ENCODE results near the gene TTC21B. TPM values are rescaled to one million over a fixed set of nuclear protein-coding genes. Genes with fewer than 3 reads are reported as not detected.

The TTC21B gene
- total RNA-seq, 1 experiment from 2014 or later = 20.8 TPM

DNA sequence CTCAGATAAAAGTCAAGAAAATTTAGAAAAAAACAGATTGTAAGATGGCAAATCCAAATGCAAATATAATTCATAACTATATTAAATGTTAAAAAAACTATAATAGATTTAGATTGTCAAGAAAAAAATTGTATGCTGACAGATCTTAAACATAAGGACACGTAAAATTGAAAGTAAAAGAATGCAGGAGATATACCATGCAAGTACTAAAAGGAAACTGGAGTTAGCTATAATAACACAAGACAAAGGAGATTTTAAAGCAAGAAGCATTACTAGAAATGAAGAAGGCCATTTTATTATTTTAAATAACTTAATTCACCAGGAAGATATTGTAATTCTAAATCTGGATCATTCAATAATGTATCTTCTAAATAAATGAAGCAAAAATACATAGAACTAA lies 48.3 kb downstream of the TTC21B start:
- Mint-ChIP-seq H3K4me1 (no peaks in the 10 kb centered on the region), H3K27ac (no peak overlapping the region), H3K9me3 (no peaks in the 10 kb centered on the region), H3K4me3 (no peak overlapping the region), H3K36me3 (peaks cover 6% of the 10 kb centered on the region), H3K27me3 (ENCODE audit: low read depth) (no peaks in the 10 kb centered on the region)
- POLR2A ChIA-PET = no interaction called here
- DNase-seq (ENCODE audit: low spot score) (no peak), ATAC-seq (no peak)
- CTCF ChIA-PET = interaction anchor here (1.8 kb wide), 1 partner anchor 31 kb away, joined by 4 read pairs; no protein-coding TSS in a partner anchor
- TF ChIP-seq CBFB (CRISPR knock-in tag; IDR thresholded peaks at IDR 0.05; ENCODE audit: low read depth) = no peak

DNA sequence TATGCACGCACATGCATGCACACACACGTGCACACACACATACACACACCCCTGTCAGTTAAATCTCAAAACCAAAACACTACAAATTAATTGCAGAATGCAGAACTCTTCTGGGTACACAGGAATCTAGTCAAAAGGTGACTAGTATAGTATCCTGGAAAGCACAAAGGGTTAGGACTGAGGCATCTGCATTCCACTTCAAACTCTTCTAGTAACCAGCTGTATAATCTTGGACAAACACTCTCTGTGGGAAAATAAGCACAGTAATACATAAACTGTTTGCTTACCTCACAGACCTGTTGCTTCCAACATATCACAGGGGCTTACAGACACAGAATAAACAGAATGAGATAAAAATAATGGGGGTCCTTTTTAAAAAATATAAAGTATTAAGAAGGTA lies 49.1 kb downstream of the TTC21B start:
- ChIA-PET CTCF (interaction anchor here (1.8 kb wide), 1 partner anchor 30 kb away, joined by 4 read pairs; no protein-coding TSS in a partner anchor), POLR2A (no interaction called here)
- Mint-ChIP-seq H3K4me1 (no peaks in the 10 kb centered on the region), H3K4me3 (no peak overlapping the region), H3K27me3 (ENCODE audit: low read depth) (no peaks in the 10 kb centered on the region), H3K36me3 (peaks cover 9% of the 10 kb centered on the region), H3K27ac (no peak overlapping the region), H3K9me3 (no peaks in the 10 kb centered on the region)
- DNase-seq (ENCODE audit: low spot score) (no peak), ATAC-seq (no peak)
- TF ChIP-seq, protein P1, sequence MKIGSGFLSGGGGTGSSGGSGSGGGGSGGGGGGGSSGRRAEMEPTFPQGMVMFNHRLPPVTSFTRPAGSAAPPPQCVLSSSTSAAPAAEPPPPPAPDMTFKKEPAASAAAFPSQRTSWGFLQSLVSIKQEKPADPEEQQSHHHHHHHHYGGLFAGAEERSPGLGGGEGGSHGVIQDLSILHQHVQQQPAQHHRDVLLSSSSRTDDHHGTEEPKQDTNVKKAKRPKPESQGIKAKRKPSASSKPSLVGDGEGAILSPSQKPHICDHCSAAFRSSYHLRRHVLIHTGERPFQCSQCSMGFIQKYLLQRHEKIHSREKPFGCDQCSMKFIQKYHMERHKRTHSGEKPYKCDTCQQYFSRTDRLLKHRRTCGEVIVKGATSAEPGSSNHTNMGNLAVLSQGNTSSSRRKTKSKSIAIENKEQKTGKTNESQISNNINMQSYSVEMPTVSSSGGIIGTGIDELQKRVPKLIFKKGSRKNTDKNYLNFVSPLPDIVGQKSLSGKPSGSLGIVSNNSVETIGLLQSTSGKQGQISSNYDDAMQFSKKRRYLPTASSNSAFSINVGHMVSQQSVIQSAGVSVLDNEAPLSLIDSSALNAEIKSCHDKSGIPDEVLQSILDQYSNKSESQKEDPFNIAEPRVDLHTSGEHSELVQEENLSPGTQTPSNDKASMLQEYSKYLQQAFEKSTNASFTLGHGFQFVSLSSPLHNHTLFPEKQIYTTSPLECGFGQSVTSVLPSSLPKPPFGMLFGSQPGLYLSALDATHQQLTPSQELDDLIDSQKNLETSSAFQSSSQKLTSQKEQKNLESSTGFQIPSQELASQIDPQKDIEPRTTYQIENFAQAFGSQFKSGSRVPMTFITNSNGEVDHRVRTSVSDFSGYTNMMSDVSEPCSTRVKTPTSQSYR (CRISPR knock-in tag; IDR thresholded peaks at IDR 0.05) = no peak
- TF ChIP-seq, protein P2, sequence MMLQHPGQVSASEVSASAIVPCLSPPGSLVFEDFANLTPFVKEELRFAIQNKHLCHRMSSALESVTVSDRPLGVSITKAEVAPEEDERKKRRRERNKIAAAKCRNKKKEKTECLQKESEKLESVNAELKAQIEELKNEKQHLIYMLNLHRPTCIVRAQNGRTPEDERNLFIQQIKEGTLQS (CRISPR knock-in tag; conservative IDR thresholded peaks at IDR 0.05) = no peak
- TF ChIP-seq ZNF317 (CRISPR knock-in tag; IDR thresholded peaks at IDR 0.05; ENCODE audit: borderline replicate concordance, low read depth) = no peak
- no peak for TF ChIP-seq HMGA2 (CRISPR knock-in tag; IDR thresholded peaks at IDR 0.05)
- TF ChIP-seq NFATC4 (CRISPR knock-in tag; IDR thresholded peaks at IDR 0.05) = no peak
- TF ChIP-seq KAT7 (CRISPR knock-in tag; IDR thresholded peaks at IDR 0.05; ENCODE audit: borderline replicate concordance) = no peak
- TF ChIP-seq ZNF671 (CRISPR knock-in tag; IDR thresholded peaks at IDR 0.05) = no peak
- TF ChIP-seq SMAD3 (CRISPR knock-in tag; IDR thresholded peaks at IDR 0.05; ENCODE audit: borderline replicate concordance) = no peak
- no peak for TF ChIP-seq NFE2L1 (CRISPR knock-in tag; IDR thresholded peaks at IDR 0.05)

DNA sequence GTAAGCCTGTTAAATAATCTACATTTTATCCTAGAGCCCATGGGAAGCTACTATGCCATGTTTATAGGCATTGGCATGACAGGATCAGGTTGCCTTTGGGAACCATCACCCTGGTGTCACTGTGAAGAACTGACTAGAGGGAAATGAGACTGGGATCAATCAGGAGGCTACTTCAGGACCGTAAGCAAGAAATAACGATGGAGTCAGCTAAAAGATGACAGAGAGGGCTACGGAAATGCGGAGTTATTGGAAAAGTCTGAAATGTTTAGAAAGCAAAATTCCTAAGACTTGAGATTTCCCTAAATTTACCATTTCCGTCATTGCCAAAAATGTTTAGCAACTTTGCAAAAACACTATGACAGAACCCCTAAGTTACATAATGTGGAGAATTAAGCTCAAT lies 50.2 kb downstream of the TTC21B start:
- ChIA-PET CTCF (no interaction called here), POLR2A (no interaction called here)
- Mint-ChIP-seq H3K4me1 (no peaks in the 10 kb centered on the region), H3K27me3 (ENCODE audit: low read depth) (no peaks in the 10 kb centered on the region), H3K36me3 (peaks cover 16% of the 10 kb centered on the region), H3K4me3 (no peak overlapping the region), H3K27ac (no peak overlapping the region), H3K9me3 (no peaks in the 10 kb centered on the region)
- TF ChIP-seq, protein P3, sequence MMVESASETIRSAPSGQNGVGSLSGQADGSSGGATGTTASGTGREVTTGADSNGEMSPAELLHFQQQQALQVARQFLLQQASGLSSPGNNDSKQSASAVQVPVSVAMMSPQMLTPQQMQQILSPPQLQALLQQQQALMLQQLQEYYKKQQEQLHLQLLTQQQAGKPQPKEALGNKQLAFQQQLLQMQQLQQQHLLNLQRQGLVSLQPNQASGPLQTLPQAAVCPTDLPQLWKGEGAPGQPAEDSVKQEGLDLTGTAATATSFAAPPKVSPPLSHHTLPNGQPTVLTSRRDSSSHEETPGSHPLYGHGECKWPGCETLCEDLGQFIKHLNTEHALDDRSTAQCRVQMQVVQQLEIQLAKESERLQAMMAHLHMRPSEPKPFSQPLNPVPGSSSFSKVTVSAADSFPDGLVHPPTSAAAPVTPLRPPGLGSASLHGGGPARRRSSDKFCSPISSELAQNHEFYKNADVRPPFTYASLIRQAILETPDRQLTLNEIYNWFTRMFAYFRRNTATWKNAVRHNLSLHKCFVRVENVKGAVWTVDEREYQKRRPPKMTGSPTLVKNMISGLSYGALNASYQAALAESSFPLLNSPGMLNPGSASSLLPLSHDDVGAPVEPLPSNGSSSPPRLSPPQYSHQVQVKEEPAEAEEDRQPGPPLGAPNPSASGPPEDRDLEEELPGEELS (CRISPR knock-in tag; IDR thresholded peaks at IDR 0.05) = no peak
- TF ChIP-seq ESRRA (CRISPR knock-in tag; IDR thresholded peaks at IDR 0.05; ENCODE audit: borderline replicate concordance) (no peak), ZBTB21 (CRISPR knock-in tag; IDR thresholded peaks at IDR 0.05; ENCODE audit: borderline replicate concordance) (no peak), ZNF121 (CRISPR knock-in tag; IDR thresholded peaks at IDR 0.05) (no peak), SMAD3 (CRISPR knock-in tag; IDR thresholded peaks at IDR 0.05; ENCODE audit: borderline replicate concordance) (no peak)
- TF ChIP-seq, protein P4, sequence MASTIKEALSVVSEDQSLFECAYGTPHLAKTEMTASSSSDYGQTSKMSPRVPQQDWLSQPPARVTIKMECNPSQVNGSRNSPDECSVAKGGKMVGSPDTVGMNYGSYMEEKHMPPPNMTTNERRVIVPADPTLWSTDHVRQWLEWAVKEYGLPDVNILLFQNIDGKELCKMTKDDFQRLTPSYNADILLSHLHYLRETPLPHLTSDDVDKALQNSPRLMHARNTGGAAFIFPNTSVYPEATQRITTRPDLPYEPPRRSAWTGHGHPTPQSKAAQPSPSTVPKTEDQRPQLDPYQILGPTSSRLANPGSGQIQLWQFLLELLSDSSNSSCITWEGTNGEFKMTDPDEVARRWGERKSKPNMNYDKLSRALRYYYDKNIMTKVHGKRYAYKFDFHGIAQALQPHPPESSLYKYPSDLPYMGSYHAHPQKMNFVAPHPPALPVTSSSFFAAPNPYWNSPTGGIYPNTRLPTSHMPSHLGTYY (CRISPR knock-in tag; IDR thresholded peaks at IDR 0.05) = no peak
- DNase-seq (ENCODE audit: low spot score) (no peak), ATAC-seq (no peak)
